ENCODE results near the gene ZNF385A.

Gene ZNF385A

DNA sequence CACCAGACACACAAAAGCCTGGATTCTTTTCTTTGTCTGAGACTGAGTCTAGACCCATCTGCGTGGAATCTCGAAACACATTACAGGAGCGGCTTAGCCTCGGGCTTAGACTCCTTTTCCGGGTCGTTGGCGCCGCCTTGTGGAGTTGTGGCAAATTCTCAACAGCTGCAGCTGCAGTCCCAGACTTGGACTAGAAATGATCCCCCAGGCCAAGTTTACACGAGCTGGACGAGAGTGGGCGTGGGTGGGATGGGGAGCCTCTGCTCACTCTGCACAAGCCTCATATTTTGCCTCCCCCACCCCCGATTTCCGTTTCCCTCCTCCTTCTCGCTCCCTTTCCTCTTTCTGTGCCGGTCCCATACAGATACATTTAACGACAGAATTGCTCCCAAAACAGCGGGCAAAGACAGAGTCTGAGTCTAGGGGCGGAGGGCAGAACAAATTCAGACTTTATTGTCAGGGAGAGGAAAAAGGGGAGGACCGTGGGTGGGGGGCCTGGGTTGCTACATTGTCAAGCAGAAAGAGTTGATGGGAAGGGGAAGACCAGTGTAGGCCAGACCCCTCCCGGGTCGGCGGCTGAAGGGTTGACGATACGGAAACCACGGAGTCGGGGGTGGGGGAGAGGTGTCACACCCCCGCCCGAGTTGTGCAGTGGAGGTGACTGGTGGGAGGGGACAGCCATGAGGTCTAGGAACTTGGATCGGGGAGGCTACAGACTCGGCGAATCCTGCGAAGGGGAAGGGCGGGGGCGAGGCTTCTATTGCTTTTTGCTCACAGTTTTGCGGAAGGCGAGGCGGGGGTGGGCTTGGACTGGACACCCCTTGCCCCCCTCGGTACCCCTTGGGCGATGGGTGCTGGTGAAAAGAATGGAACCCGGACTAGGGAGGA, 15.6 kb downstream of the ZNF385A start:
- DNase-seq (ENCODE audit: extremely low spot score), result peak; percentile 76
- TF ChIP-seq FOXA1 (IDR thresholded peaks at IDR 0.05), result no peak
- no peak for TF ChIP-seq SUZ12 (IDR thresholded peaks at IDR 0.05)
- TF ChIP-seq, protein P1, sequence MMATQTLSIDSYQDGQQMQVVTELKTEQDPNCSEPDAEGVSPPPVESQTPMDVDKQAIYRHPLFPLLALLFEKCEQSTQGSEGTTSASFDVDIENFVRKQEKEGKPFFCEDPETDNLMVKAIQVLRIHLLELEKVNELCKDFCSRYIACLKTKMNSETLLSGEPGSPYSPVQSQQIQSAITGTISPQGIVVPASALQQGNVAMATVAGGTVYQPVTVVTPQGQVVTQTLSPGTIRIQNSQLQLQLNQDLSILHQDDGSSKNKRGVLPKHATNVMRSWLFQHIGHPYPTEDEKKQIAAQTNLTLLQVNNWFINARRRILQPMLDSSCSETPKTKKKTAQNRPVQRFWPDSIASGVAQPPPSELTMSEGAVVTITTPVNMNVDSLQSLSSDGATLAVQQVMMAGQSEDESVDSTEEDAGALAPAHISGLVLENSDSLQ (IDR thresholded peaks at IDR 0.05), result no peak
- TF ChIP-seq CTBP1 (IDR thresholded peaks at IDR 0.05; ENCODE audit: borderline replicate concordance), result no peak
- TF ChIP-seq SP1 (IDR thresholded peaks at IDR 0.05), result no peak
- no peak for TF ChIP-seq ARNT (IDR thresholded peaks at IDR 0.05)
- TF ChIP-seq FOXM1 (IDR thresholded peaks at IDR 0.05; ENCODE audit: borderline replicate concordance), result no peak
- POLR2A ChIA-PET, result interaction anchor here (1.4 kb wide), 1 partner anchor 89 kb away, joined by 3 read pairs; the partner anchor contains the start of gene HNRNPA1
- CTCF ChIA-PET, result interaction anchor here (0.6 to 1.5 kb wide), 11 partner anchors 9 to 78 kb away, joined by 3 to 16 read pairs (median 4); partner anchors contain the start of gene COPZ1

DNA sequence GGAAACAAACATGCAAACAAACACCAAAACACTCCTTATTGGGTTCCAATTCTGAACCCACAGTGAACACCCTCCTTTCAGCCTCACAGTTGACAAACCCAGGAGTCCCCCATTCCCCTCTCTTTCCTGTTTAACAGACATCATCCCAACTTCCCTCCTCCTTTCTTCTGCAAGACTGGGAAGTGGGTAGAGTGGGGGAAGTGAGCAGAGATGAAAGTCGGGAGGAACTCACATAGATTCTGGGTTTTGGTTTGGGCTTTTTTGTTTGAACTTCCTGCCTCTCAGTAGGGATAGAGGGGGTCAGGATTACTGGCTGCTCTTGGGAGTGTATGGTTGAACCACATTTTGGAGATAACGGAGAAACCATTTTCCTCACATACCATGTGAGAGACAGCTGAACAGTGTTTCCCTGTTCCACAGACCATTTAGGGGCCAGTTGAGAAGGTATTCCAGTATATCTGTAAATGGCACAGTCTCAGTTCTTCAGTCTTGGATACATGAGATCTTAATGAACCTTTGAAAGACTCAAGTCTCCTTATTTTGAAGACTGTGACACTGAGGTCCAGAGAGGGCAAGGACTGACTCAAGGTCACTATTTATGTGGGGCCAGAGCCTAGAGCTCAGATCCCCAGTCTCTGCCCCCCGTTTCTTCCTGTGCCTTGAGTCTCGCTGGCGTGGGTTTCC, 16.4 kb downstream of the ZNF385A start:
- TF ChIP-seq HDGF (IDR thresholded peaks at IDR 0.05; ENCODE audit: borderline replicate concordance) (no peak), L3MBTL2 (conservative IDR thresholded peaks at IDR 0.05) (no peak)
- CTCF ChIA-PET, result interaction anchor here (0.6 to 1.5 kb wide), 10 partner anchors 9 to 77 kb away, joined by 3 to 16 read pairs (median 4); partner anchors contain the start of gene COPZ1
- no peak for DNase-seq (ENCODE audit: extremely low spot score)
- POLR2A ChIA-PET, result interaction anchor here (1.4 kb wide), 1 partner anchor 88 kb away, joined by 3 read pairs; the partner anchor contains the start of gene HNRNPA1

DNA sequence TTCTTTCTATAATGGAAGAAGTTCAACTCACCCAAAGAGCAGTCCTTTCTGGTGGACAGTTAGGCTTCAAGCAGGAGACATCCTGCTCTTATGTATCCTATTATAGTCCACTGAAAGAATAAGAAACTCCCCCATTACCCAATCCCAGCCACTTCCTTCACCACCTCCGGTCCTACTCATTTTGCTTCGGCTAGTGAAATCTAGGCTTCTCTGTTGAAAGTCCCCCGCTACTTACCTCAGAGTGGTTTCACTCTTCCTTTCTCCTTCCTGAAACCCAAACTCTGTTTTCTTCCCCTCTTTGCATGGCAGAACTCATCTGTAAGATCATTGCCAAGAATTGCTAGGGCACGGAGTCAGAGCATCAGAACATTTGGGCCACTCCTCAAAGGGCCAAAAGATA, 20.1 kb downstream of the ZNF385A start, which contains the start of gene GPR84:
GPR84 (minus strand) TSS at position 74 of the 400 bp plus-strand sequence. CDS start 635 bp downstream, outside the sequence.
- ChIA-PET CTCF (no interaction called here), POLR2A (no interaction called here)
- TF ChIP-seq LEF1 (IDR thresholded peaks at IDR 0.05; ENCODE audit: borderline replicate concordance) (no peak), TARDBP (IDR thresholded peaks at IDR 0.05) (no peak), SP1 (IDR thresholded peaks at IDR 0.05) (no peak), NFRKB (IDR thresholded peaks at IDR 0.05) (no peak), ZNF384 (IDR thresholded peaks at IDR 0.05) (no peak), FOXM1 (IDR thresholded peaks at IDR 0.05; ENCODE audit: borderline replicate concordance) (no peak), HDGF (IDR thresholded peaks at IDR 0.05; ENCODE audit: borderline replicate concordance) (no peak), FOXA1 (IDR thresholded peaks at IDR 0.05) (no peak), ARNT (IDR thresholded peaks at IDR 0.05) (no peak), CTBP1 (IDR thresholded peaks at IDR 0.05; ENCODE audit: borderline replicate concordance) (no peak), ELF4 (IDR thresholded peaks at IDR 0.05) (no peak), BHLHE40 (IDR thresholded peaks at IDR 0.05; ENCODE audit: borderline replicate concordance) (no peak), SUZ12 (IDR thresholded peaks at IDR 0.05) (no peak), L3MBTL2 (conservative IDR thresholded peaks at IDR 0.05) (no peak), FOXK2 (IDR thresholded peaks at IDR 0.05) (no peak)
- TF ChIP-seq, protein P1 (IDR thresholded peaks at IDR 0.05), result no peak
- no peak for DNase-seq (ENCODE audit: extremely low spot score)

DNA sequence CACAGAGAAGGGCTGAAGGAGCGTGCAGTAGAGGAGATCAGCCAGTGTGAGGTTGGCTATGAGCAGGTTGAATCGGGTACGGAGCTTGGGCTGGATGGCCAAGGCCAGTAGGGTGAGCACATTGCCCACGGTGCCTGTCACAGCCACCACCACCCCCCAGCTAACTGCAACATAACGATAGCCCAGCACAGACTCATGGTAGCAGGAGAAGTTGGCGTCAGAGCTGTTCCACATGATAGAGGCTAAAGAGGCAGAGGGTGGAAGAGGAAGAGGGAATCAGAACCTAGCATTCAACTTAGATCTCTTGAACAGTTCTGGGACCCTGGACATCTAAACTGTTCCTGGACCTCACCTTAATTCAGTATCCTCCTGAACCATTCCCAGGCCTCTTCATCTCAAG, 20.9 kb downstream of the ZNF385A start:
- ChIA-PET CTCF (interaction anchor here (0.7 to 1.8 kb wide), 3 partner anchors 16 to 70 kb away, joined by 3 to 5 read pairs (median 3); no protein-coding TSS in a partner anchor), POLR2A (no interaction called here)
- DNase-seq (ENCODE audit: extremely low spot score), result no peak
- TF ChIP-seq SP1 (IDR thresholded peaks at IDR 0.05) (no peak), FOXK2 (IDR thresholded peaks at IDR 0.05) (no peak), ELF4 (IDR thresholded peaks at IDR 0.05) (no peak), ARNT (IDR thresholded peaks at IDR 0.05) (no peak), FOXA1 (IDR thresholded peaks at IDR 0.05) (no peak), SUZ12 (IDR thresholded peaks at IDR 0.05) (no peak), CTBP1 (IDR thresholded peaks at IDR 0.05; ENCODE audit: borderline replicate concordance) (no peak), TARDBP (IDR thresholded peaks at IDR 0.05) (no peak), FOXM1 (IDR thresholded peaks at IDR 0.05; ENCODE audit: borderline replicate concordance) (no peak), NFRKB (IDR thresholded peaks at IDR 0.05) (no peak)
- TF ChIP-seq, protein P1 (IDR thresholded peaks at IDR 0.05), result no peak

DNA sequence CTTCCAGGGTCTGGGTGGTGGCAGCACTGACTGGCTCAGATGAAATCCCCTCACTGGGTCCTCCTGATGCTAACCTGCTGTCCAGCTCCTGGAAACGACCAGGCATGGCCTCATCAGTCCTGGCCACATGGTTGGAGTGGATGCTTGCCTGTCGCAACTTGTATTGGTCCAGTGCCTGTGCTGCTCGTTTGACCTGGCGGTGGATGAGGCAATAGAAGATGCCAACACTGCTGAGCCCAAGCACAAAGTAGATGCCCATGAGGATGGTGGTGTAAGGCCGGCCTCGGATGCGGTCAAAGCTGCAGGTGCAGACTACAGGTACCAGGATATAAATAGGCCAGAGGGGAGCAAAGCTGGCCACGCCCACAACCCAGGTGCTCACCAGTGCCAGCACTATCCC, 21.5 kb downstream of the ZNF385A start:
- TF ChIP-seq ELF4 (IDR thresholded peaks at IDR 0.05) (no peak), HDGF (IDR thresholded peaks at IDR 0.05; ENCODE audit: borderline replicate concordance) (no peak), ARNT (IDR thresholded peaks at IDR 0.05) (no peak), ZNF384 (IDR thresholded peaks at IDR 0.05) (no peak), NFRKB (IDR thresholded peaks at IDR 0.05) (no peak), SP1 (IDR thresholded peaks at IDR 0.05) (no peak), FOXK2 (IDR thresholded peaks at IDR 0.05) (no peak), BHLHE40 (IDR thresholded peaks at IDR 0.05; ENCODE audit: borderline replicate concordance) (no peak), TARDBP (IDR thresholded peaks at IDR 0.05) (no peak), FOXM1 (IDR thresholded peaks at IDR 0.05; ENCODE audit: borderline replicate concordance) (no peak), LEF1 (IDR thresholded peaks at IDR 0.05; ENCODE audit: borderline replicate concordance) (no peak), SUZ12 (IDR thresholded peaks at IDR 0.05) (no peak), FOXA1 (IDR thresholded peaks at IDR 0.05) (no peak), CTBP1 (IDR thresholded peaks at IDR 0.05; ENCODE audit: borderline replicate concordance) (no peak)
- TF ChIP-seq, protein P1 (IDR thresholded peaks at IDR 0.05), result no peak
- ChIA-PET CTCF (interaction anchor here (0.8 to 1.8 kb wide), 2 partner anchors 16 to 70 kb away, joined by 3 to 5 read pairs; no protein-coding TSS in a partner anchor), POLR2A (interaction anchor here (2.1 kb wide), 1 partner anchor 83 kb away, joined by 9 read pairs; the partner anchor contains the start of genes CBX5 and HNRNPA1)
- DNase-seq (ENCODE audit: extremely low spot score), result no peak

All from HEK293T (cell line).